ENCODE measurements around the gene SCN2B.

The SCN2B gene

GRCh38 chr11:118152552-118153471 lies 23.6 kb downstream of the SCN2B start, which contains the start of gene SCN4B (continued):
- TF ChIP-seq ZNF48 (tag by site-specific recombination; IDR thresholded peaks at IDR 0.05): no peak
- peak; percentile 47; the same call in 1 of the 2 replicates for TF ChIP-seq ZNF501 (tag by site-specific recombination; IDR thresholded peaks at IDR 0.05)
- no peak for TF ChIP-seq ZNF701 (tag by site-specific recombination; IDR thresholded peaks at IDR 0.05)
- TF ChIP-seq ZIC2 (tag by site-specific recombination; IDR thresholded peaks at IDR 0.05): peak; percentile 55
- TF ChIP-seq ZNF23 (tag by site-specific recombination; IDR thresholded peaks at IDR 0.05; ENCODE audit: borderline replicate concordance): no peak
- no peak for TF ChIP-seq ZNF514 (tag by site-specific recombination; IDR thresholded peaks at IDR 0.05)
- no peak for TF ChIP-seq ZNF157 (tag by site-specific recombination; IDR thresholded peaks at IDR 0.05)

GRCh38 chr11:118152020-118152551 lies 24.4 kb downstream of the SCN2B start:
- peak overlapping the region; percentile 47 for H3K4me3 ChIP-seq (ENCODE audit: low read depth, low read length)
- no peak overlapping the region for H3K27ac ChIP-seq (ENCODE audit: extremely low read depth, low read depth, low read length)
- ChIA-PET POLR2A (interaction anchor here (0.9 to 2.2 kb wide), 3 partner anchors 9 to 28 kb away, joined by 3 to 7 read pairs (median 3); no protein-coding TSS in a partner anchor), CTCF (interaction anchor here (0.6 to 1.9 kb wide), 5 partner anchors 8 to 778 kb away, joined by 3 to 18 read pairs (median 4); no protein-coding TSS in a partner anchor)
- H3K9me3 ChIP-seq (ENCODE audit: control insufficient read depth, insufficient read depth, low read depth, low read length): no peaks in the 10 kb centered on the region
- no peaks in the 10 kb centered on the region for H3K4me1 ChIP-seq (ENCODE audit: control insufficient read depth, insufficient read depth, low read length)
- TF ChIP-seq ZNF169 (tag by site-specific recombination; IDR thresholded peaks at IDR 0.05) (no peak), ZNF266 (tag by site-specific recombination; IDR thresholded peaks at IDR 0.05; ENCODE audit: low read depth) (no peak), ZNF354C (tag by site-specific recombination; IDR thresholded peaks at IDR 0.05; ENCODE audit: borderline replicate concordance, low read depth) (no peak), ZNF335 (tag by site-specific recombination; conservative IDR thresholded peaks at IDR 0.05) (0 out of 2 replicates have a peak, but pooled peaks have one; percentile 10), ZSCAN5A (tag by site-specific recombination; IDR thresholded peaks at IDR 0.05) (no peak)
- H3K36me3 ChIP-seq (ENCODE audit: control insufficient read depth in 2 of 2, insufficient read depth in 1 of 2, low read length in 2 of 2): no peaks in the 10 kb centered on the region

- POLR2A ChIA-PET: no interaction called here
- TF ChIP-seq ZNF529 (tag by site-specific recombination; IDR thresholded peaks at IDR 0.05; ENCODE audit: insufficient replicate concordance): no peak
- H3K27ac ChIP-seq (ENCODE audit: extremely low read depth, low read depth, low read length): no peak overlapping the region
- CTCF ChIA-PET: interaction anchor here (0.7 kb wide), 1 partner anchor 9 kb away, joined by 3 read pairs; no protein-coding TSS in a partner anchor
- no peaks in the 10 kb centered on the region for H3K4me1 ChIP-seq (ENCODE audit: control insufficient read depth, insufficient read depth, low read length)
- H3K36me3 ChIP-seq (ENCODE audit: control insufficient read depth in 2 of 2, insufficient read depth in 1 of 2, low read length in 2 of 2): no peaks in the 10 kb centered on the region
- H3K9me3 ChIP-seq (ENCODE audit: control insufficient read depth, insufficient read depth, low read depth, low read length): no peaks in the 10 kb centered on the region
- H3K4me3 ChIP-seq (ENCODE audit: low read depth, low read length): no peak overlapping the region
Measured at GRCh38 chr11:118151431-118151830, 25.0 kb downstream of the SCN2B start.

- no peaks in the 10 kb centered on the region for H3K9me3 ChIP-seq (ENCODE audit: control insufficient read depth, insufficient read depth, low read depth, low read length)
- TF ChIP-seq ZNF112 (tag by site-specific recombination; IDR thresholded peaks at IDR 0.05) (no peak), ZIC2 (tag by site-specific recombination; IDR thresholded peaks at IDR 0.05) (peak; percentile 30; the same call in 1 of the 2 replicates)
- no peaks in the 10 kb centered on the region for H3K36me3 ChIP-seq (ENCODE audit: control insufficient read depth in 2 of 2, insufficient read depth in 1 of 2, low read length in 2 of 2)
- ChIA-PET CTCF (interaction anchor here (0.8 to 8.6 kb wide), 2 partner anchors 18 to 23 kb away, joined by 3 to 128 read pairs; no protein-coding TSS in a partner anchor), POLR2A (no interaction called here)
- H3K4me1 ChIP-seq (ENCODE audit: control insufficient read depth, insufficient read depth, low read length): no peaks in the 10 kb centered on the region
- H3K4me3 ChIP-seq (ENCODE audit: low read depth, low read length): no peak overlapping the region
- no peak overlapping the region for H3K27ac ChIP-seq (ENCODE audit: extremely low read depth, low read depth, low read length)
Measured at GRCh38 chr11:118149493-118149892, 26.9 kb downstream of the SCN2B start.

All from HEK293 (cell line).